Lower leg skin (tissue), 4 donors: ENCODE results near the gene ST6GALNAC5. TPM values are rescaled to one million over a fixed set of nuclear protein-coding genes. Genes with fewer than 3 reads are reported as not detected.

Experiments
- DNase-seq, 2 donors: peaks; one replicate each; pipeline ENCODE4 v3.0.0-alpha.2; 2019; ENCODE audit warnings: low spot score in 2 of 2
- H3K4me3 ChIP-seq: fragments of 200-600 bp; sonication (generic); 2 replicates; pipeline ENCODE4 v1.5.1; 2017; ENCODE audit warnings: mild to moderate bottlenecking, low read depth; ENCODE audit not compliant: poor library complexity, severe bottlenecking
- POLR2A ChIP-seq, 2 donors: fragments of 450-650 bp; IDR thresholded peaks; one replicate each; pipeline ENCODE4 v1.6.1; 2016 to 2017; ENCODE audit warnings: antibody characterized with exemption in 2 of 2, mild to moderate bottlenecking in 1 of 2, moderate library complexity in 1 of 2
- WGBS, 2 donors: methylation state at CpG; one replicate each; pipeline ENCODE4 v1.1.5; 2018; 5-methylcytosine and 5-hydroxymethylcytosine counted together
- intact Hi-C: fragments of 100-400 bp; cut with DNase I; formaldehyde crosslinking; loops from one replicate; pipeline ENCODE4 v1.15.0; 2023; ENCODE audit warnings: low total_unique reads
- microRNA-seq, 2 donors: library from miRNA; unstranded; fragments of <30 nt; microRNA quantifications; one replicate each; pipeline ENCODE4, GENCODE V29; 2016; ENCODE audit warnings: borderline replicate concordance in 2 of 2, borderline number of aligned reads in 1 of 2
- total RNA-seq, 4 donors: library from RNA; depleted of rRNA; stranded (reverse); fragments of >200 nt; gene quantifications; one replicate each; pipeline ENCODE4 v1.1.0, GENCODE V29; 2016
- TF ChIP-seq, protein P1 (sequence below), 3 donors: fragments of 450-650 bp; IDR thresholded peaks; one replicate each; pipeline ENCODE4 v1.5.1; 2016; ENCODE audit warnings: antibody characterized with exemption in 3 of 3, mild to moderate bottlenecking in 3 of 3, moderate library complexity in 2 of 3

ST6GALNAC5 gene
- total RNA-seq, 4 donors from 2014 or later: 1.2 to 4.7 (median 3.5) TPM

DNA sequence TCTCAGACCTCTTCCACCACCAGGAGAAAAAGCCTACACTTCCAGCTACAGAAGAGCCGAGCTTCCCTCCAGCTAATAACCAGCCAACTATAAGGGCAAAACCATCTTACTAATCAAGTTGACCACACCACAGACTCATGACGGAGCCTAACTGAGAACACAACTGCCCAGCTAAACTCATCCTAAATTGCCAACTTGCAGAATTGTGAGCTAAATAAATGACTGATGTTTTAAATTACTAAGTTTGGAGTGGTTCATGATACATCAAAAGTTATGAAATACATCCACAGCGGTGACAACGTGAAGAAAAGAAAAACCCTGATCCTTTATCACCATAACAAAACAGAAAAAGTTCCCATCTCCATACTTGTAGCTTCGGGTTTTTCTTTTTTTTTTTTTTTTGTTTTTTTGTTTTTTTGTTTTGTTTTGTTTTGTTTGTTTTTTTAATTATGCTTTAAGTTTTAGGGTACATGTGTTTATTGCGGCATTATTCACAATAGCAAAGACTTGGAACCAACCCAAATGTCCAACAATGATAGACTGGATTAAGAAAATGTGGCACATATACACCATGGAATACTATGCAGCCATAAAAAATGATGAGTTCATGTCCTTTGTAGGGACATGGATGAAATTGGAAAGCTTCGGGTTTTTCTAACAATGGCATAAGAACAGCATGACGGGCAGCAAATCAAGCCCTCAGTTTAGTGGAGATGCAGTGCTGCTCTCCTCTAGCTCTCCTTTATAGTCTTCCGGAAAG lies 229.4 kb downstream of the ST6GALNAC5 start:
- no peak overlapping the region for H3K4me3 ChIP-seq
- intact Hi-C loops: no loop called here
- DNase-seq: no peak
- TF ChIP-seq, protein P1, sequence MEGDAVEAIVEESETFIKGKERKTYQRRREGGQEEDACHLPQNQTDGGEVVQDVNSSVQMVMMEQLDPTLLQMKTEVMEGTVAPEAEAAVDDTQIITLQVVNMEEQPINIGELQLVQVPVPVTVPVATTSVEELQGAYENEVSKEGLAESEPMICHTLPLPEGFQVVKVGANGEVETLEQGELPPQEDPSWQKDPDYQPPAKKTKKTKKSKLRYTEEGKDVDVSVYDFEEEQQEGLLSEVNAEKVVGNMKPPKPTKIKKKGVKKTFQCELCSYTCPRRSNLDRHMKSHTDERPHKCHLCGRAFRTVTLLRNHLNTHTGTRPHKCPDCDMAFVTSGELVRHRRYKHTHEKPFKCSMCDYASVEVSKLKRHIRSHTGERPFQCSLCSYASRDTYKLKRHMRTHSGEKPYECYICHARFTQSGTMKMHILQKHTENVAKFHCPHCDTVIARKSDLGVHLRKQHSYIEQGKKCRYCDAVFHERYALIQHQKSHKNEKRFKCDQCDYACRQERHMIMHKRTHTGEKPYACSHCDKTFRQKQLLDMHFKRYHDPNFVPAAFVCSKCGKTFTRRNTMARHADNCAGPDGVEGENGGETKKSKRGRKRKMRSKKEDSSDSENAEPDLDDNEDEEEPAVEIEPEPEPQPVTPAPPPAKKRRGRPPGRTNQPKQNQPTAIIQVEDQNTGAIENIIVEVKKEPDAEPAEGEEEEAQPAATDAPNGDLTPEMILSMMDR (IDR thresholded peaks at IDR 0.05): no peak
- no peak for TF ChIP-seq POLR2A (IDR thresholded peaks at IDR 0.05)
- 89 to 94% methylated on average over 9 of the region's 9 CpGs for WGBS, 2 donors

DNA sequence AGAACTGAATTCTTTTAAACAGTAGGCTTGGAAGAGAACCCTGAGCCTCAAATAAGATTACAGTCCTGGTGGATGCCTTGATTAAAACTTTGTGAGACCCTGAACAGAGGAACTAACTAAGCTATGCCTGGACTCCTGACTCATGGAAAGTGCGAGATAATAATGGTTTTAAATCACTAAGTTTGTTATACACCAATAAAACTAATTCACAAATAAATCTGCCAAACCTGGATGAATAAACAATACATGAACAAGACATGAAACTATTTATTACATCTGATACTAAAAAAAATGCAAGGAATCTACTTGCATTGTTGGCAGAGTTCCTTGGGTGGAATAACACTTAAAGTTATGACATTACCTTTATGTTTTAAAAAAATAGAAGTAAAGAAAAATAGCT lies 233.6 kb downstream of the ST6GALNAC5 start:
- DNase-seq: no peak
- 68 to 80% methylated on average over 1 of the region's 1 CpG for WGBS, 2 donors
- TF ChIP-seq, protein P1 (IDR thresholded peaks at IDR 0.05): no peak
- TF ChIP-seq POLR2A (IDR thresholded peaks at IDR 0.05): no peak
- H3K4me3 ChIP-seq: no peak overlapping the region
- intact Hi-C loops: no loop called here

GRCh38 chr1:77103486-77103885 lies 236.2 kb downstream of the ST6GALNAC5 start:
- no peak overlapping the region for H3K4me3 ChIP-seq
- DNase-seq: no peak
- intact Hi-C loops: no loop called here
- TF ChIP-seq, protein P1 (IDR thresholded peaks at IDR 0.05): no peak
- TF ChIP-seq POLR2A (IDR thresholded peaks at IDR 0.05): no peak
- 76 to 78% methylated on average over 4 of the region's 4 CpGs for WGBS, 2 donors

DNA sequence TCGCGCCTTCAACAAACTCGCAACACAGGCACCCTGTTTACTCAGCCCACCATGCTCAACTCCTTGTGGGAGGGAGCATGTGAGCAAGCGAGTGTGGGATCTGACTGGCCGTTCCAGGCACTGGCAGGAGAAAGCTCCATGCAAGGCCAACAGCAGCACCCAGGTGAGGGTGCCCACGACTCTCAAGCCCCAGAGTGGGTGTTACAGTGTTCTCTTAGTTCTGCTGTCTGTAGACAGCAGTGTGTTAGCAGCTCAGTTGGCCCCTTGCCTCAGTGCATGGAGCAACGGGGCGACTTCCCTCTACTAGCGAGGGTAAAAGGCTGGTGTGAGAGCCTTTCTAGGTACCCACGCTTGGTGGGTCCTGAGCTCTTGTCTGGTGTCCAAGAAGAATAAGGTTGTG lies 237.4 kb downstream of the ST6GALNAC5 start:
- no peak for DNase-seq
- TF ChIP-seq, protein P1 (IDR thresholded peaks at IDR 0.05): no peak
- TF ChIP-seq POLR2A (IDR thresholded peaks at IDR 0.05): no peak
- intact Hi-C loops: no loop called here
- WGBS, 2 donors: 94 to 97% methylated on average over 10 of the region's 10 CpGs
- H3K4me3 ChIP-seq: no peak overlapping the region

Small RNA genes lying within 50 kb of the gene (microRNA-seq; reads per million reads assigned to microRNA genes)
- gene MIR7156: 0 reads per million in 2 donors
